Measurements from ENCODE around the gene SLC46A1.

SLC46A1 gene

DNA sequence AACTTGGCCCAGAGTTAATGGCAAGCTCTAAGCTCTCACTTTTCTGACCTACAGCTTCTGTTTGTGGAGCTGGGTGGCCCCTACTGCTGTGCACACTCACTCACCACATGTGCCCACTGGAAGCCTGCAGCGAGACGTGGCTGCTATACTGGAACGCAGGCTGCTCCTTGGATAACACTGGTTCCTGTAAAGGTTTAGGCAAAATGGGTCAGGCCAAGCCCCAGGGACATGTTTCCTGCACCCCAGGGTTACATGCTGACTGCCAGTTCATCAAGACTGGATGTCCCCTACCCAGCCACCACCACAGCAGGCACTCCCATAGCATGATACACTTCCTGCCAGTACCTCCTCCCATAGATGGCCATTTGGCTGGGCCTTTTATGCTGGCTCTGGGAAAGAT is 57.0 kb downstream of the SLC46A1 start:
- no peak for DNase-seq

DNA sequence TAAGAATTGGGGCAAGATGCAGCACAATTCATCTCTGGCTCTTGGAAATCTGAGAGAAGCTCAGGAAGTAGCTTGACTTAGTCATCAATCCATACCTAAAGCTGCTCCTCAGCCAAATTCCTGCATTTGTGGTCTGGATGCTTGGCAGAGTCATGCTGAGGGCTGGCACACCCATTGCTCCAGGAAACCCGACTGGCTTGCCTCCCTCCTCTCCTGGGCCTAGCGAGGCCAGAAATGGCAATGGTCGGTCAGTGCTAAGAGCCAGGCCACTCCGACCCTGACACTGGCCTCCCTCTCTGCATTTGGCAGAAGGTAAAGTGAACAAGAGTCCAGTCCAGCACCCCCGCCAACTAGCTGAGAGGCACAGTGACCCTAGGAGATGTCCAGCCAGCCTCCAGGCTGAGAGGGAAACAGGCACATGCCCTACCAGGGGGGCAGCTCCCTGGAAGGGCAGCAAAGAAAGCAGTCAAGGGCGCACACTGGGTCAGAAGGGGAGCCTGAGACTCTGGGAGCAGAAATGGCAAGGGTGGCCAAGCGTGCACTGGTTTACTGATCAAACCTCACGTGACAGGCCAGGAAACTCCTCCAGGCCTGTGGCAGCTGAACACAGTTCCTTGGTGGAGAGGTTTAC is 58.6 kb downstream of the SLC46A1 start:
- DNase-seq, result no peak

DNA sequence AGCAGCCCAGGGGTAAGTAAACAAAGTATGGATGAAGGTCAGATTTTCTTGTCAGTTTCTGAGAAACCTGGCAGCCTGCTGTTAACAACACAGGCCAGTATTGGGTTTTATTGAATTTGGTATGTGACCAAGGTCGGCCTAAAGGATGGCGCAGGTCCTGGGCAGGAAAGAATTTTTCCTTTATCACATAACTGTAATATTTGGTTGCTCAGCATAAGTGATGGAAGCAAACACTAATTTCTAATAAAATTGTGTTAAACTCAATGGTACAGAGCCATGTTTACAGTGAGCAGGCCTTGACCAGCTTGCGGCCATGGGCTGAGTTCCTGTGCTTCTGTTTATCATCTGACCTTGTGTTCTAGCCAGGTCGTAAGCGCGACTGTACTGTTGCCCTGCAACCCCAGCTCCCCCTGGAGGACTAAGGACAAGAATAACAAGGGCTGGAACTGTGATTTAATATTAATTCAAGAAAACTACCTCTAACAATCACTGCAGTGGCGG is 59.2 kb downstream of the SLC46A1 start:
- no peak for DNase-seq

DNA sequence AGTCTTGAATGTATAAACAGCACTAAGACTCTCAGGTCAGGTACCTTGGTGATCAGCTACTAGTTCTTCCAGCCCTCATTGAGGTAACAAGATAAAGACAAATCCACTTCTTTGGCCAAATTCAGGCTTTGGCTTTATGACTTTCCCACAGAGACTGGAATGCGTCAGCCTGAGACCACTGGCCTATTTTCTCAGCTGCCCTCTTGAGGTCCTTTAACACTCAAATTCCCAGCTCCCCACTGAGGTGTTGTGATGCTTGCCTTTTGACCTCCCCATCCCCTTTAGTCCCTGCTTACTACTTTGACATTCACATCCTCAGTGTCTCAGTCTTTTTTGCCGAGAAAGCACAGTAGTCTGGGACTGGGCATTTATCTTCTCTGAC is 59.8 kb downstream of the SLC46A1 start:
- DNase-seq, result no peak

DNA sequence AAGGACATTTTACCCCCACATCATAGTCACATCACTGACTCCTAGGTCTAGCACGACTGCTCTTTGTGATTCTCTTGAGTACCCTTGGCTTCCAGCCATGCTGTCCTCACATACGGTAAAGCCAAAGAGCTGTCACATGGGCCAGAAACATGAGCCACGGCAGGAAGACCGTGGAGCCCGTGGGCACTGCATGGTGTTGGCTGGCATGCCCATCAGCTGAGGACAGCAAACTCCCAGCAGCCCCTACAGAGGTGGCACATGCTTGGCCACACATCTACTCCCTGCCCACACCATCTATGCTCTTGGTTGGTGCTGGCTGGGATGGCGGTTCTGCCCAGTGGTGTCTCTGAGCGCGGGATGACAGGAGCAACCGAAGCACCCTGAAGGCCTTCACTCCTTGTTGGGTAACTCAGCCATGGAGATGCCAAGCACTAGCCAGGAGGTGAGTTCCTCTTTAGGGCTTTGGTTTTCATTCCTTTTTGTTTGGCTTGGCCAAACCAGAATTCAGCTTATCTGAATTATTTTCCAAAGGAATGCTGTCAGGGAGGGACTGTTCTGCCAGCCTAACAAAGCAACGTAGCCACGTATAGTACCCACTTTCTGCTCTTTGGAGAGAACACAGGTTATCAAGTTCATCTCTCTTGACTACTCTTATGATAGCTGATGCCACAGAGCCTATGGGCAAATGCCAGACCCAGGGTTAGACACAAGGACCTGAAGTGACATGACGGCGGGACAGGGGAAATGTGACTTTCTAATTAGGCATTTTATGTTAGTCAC is 60.4 kb downstream of the SLC46A1 start:
- no peak for DNase-seq

All from CD4-positive, alpha-beta T cell treated with Interleukin-17A for 4 hours (primary cell).